Coronary artery (tissue), 2 donors: Measurements from ENCODE around the gene TNS4.

ENCODE experiments used
- DNase-seq: peaks from one replicate; pipeline ENCODE4 v3.0.0-alpha.2; 2017; ENCODE audit warnings: low spot score
- H3K27ac ChIP-seq, 2 donors: fragments of 200-600 bp; sonication (generic); one replicate each; pipeline ENCODE4 v1.5.1; 2016 to 2019
- H3K4me3 ChIP-seq: fragments of 200-600 bp; sonication (generic); 2 replicates; pipeline ENCODE4 v1.5.1; 2016; ENCODE audit warnings: mild to moderate bottlenecking, moderate library complexity
- TF ChIP-seq, protein P1 (sequence below): fragments of 200-600 bp; sonication (generic); IDR thresholded peaks from one replicate; pipeline ENCODE4 v1.5.1; 2019; ENCODE audit warnings: antibody characterized with exemption

Gene TNS4

DNA sequence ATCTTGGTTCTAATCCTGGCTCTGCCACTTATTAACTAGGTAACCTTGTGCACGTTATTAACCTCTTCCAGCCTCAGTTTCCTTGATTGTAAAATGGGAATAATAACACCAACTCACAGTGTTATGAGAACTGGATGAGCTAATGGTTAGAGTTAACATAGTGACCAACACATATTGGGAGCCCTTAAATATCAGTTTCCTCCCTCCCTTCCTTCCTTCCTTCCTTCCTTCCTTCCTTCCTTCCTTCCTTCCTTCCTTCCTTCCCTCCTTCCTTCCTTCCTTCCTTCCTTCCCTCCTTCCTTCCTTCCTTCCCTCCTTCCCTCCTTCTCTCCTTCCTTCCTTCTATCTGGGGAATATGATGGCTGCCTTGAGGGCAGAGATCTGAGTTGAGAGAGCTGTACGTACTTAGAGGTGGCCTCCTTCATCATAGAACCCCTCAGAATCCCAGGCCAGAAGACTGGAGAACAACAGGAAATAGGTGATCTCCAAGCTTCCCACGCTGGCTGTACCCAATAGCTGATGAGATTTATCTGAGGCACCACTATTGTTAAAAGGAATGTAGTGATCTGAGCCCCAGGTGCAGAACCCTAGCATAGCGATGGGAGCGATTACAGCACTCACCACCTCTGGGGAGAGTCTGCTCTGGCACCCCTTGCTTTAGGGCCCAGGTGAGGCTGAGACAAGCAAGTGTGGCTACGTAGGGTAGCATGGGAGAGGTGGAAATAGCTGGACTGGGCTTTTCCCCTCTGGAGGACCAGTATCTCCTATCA lies 37.7 kb upstream of the TNS4 start:
- Histone ChIP-seq H3K4me3 (no peak overlapping the region), H3K27ac (peak overlapping the region; percentile 51 to 89)
- no peak for DNase-seq
- TF ChIP-seq, protein P1, sequence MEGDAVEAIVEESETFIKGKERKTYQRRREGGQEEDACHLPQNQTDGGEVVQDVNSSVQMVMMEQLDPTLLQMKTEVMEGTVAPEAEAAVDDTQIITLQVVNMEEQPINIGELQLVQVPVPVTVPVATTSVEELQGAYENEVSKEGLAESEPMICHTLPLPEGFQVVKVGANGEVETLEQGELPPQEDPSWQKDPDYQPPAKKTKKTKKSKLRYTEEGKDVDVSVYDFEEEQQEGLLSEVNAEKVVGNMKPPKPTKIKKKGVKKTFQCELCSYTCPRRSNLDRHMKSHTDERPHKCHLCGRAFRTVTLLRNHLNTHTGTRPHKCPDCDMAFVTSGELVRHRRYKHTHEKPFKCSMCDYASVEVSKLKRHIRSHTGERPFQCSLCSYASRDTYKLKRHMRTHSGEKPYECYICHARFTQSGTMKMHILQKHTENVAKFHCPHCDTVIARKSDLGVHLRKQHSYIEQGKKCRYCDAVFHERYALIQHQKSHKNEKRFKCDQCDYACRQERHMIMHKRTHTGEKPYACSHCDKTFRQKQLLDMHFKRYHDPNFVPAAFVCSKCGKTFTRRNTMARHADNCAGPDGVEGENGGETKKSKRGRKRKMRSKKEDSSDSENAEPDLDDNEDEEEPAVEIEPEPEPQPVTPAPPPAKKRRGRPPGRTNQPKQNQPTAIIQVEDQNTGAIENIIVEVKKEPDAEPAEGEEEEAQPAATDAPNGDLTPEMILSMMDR = no peak

DNA sequence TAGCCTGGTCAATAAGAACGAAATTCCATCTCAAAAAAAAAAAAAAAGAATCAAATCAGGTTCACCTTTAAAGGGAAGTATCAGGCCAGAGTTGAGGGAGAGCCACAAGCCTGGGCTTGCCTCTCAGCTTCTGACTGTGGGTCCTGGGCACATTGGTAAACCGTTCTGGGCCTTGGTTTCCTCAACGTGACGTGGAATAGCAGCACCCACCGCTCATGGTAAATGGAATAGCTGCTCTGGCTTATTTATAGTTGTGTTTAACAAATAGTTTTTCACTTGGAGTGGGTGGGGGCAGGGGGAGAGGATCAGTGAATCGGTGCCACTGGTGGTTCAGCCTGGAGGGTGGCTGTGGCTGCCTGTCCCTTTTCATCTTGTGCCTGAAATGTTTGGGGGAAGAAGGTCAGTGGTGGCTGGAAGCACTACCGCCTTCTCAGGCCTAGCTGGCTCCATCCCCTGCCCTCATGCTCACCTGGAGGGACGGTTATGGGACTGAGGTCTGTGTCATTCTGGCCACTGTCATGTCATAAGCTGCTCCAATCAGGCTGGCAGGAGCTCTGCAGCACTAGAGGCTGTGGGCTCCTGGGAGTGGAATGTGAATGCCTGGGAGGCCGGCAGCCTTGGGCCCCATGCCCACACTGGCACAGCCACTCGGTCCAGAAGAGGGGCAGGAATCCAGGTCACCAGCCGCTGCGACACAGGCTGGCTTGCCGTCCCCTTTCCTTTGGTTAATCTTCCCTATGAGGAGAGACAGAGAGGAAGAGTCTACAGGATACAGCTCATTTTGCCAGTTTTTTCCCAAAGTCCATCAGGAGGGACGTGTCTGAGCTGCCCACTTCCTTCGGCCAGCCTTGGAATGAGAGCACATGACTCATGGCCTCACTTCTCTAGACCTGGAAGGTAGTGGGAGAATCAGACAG lies 36.9 kb upstream of the TNS4 start:
- no peak for DNase-seq
- Histone ChIP-seq H3K27ac (peak overlapping the region; percentile 51 to 89), H3K4me3 (no peak overlapping the region)
- TF ChIP-seq, protein P1 = no peak

DNA sequence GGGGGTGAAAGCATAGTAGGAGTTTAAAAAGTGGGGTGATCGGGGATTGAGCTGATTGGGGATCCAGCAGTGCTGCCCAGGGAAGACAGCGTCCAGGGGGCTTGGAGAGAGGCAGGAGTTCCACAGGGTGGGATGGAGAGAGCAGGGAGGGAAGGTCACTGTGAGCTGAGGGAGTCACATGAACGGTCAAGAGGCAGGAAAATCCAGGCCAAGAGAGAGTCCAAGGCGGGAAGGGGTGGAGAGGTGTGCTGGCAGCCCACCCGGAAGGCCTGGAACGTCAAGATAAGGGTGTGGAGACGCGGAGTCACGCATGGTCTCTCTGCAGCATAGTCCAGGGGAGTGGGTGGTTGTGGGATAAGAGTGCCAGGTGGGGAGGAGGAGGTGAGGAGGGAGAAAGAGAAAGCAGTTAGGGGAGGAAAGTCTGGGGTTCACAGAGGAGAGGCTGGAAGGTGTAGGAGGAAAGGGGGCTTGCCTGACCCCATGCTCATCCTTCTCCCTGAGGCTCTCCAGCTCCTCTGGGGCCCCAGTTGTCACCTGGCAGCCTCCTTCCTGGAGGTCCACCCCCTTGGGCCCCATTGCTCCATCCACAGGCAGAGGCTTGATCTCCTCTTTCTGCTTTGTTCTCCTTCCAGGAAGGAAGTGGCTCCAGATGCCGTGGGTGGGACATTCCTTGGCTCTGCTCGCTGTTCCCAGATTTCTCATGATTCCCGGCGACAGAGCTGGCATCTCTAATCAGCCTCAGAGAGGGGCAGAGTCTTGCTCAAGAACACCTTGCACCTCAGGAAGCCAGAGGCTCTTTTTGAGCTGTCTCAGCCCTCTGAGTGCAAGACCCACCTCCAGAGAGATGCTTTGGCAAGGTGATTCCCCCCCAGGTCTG lies 35.1 kb upstream of the TNS4 start:
- DNase-seq = no peak
- peak overlapping the region; percentile 1 for H3K4me3 ChIP-seq
- TF ChIP-seq, protein P1 = no peak
- H3K27ac ChIP-seq = peak overlapping the region; percentile 51 to 89

DNA sequence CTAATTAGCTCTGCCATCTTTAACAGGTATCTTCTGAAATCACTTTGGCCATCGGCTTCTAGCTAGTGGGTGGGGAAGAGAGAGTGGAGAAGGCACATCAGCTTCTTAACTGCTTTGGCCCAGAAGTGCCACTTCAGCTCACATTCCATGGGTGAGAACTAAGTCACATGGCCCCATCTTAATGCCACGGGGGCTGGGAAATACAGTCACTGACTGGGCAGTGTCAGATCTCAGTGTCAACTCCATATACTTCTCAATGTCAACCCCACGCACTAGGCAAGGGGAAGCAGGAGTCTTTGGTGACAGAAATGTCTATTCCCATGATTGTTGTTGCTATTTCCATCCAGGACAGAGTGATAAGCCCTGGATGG lies 34.5 kb upstream of the TNS4 start:
- TF ChIP-seq, protein P1 = no peak
- H3K4me3 ChIP-seq = peak overlapping the region; percentile 1

DNA sequence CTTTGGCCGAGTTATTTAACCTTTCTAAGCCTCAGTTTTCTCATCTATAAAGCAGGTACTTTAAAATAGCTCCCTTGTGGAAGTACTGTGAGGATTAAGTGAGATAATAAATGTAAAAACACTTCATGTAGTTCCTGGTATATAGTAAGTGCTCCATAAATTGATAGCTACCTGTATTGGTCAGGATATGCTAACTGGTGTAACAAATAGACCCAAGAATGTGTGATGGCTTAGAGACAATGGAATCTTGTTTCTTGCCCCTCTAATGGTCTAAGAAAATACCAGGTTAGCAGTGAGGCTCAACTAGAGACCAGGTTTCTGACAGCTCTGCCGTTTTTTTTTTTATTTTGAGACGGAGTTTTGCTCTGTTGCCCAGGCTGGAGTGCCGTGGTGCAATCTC lies 34.0 kb upstream of the TNS4 start:
- Histone ChIP-seq H3K27ac (peak overlapping the region; percentile 51 to 89), H3K4me3 (no peak overlapping the region)
- TF ChIP-seq, protein P1 = no peak

More for the DNA sequence above, 34.5 kb upstream of the TNS4 start:
- H3K27ac ChIP-seq = peak overlapping the region; percentile 51 to 89
- DNase-seq = no peak

DNA sequence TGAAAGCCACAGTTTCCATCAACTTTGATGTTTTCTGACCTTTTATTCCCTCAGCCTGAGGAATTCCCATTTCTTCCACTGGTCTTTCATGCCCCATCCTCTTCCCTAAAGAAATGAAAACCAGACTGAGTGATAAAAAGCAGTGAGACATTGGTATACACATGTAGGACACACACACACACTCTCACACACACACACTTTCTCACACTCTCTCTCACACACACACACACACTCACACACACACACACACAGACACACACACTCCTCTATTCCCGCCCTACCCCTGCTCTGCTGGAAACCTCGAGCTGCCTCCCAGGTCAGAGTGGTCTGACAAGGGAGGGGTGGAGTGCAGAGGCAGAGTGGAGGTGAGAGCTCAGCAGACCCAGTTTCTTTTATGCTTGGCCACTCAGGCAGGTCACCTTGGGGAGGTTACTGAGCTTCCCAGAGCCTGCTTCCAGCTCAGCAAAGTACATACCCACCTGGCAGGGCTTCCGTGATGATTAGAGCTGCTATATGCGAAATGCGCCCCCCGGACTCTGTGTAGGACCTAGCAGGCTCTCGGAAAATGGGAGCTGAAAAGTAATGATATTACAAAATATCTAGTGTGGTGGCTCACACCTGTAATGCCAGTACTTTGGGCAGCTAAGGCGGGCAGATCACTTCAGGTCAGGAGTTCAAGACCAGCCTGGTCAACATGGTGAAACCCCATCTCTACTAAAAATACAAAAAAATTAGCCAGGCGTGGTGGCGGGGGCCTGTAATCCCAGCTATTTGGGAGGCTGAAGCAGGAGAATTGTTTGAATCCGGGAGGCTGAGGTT lies 33.2 kb upstream of the TNS4 start:
- peak overlapping the region in 1 of 2 donors; percentile 69 for H3K27ac ChIP-seq
- no peak for DNase-seq
- TF ChIP-seq, protein P1 = no peak
- no peak overlapping the region for H3K4me3 ChIP-seq

More for the DNA sequence above, 34.0 kb upstream of the TNS4 start:
- no peak for DNase-seq
